Subcutaneous adipose tissue (tissue), 4 donors: ENCODE data around the gene FH. TPM values are rescaled to one million over a fixed set of nuclear protein-coding genes. Genes with fewer than 3 reads are reported as not detected.

Source experiments
- total RNA-seq, 4 donors: library from RNA; depleted of rRNA; stranded (reverse); fragments of >200 nt; gene quantifications; one replicate each; pipeline ENCODE4 v1.1.0, GENCODE V29; 2016
- TF ChIP-seq, protein P1 (sequence below): fragments of 450-650 bp; IDR thresholded peaks from one replicate; pipeline ENCODE4 v1.5.1; 2016; ENCODE audit warnings: low read depth, mild to moderate bottlenecking, control low read depth, antibody characterized with exemption, moderate library complexity

Gene FH
- total RNA-seq, 4 donors from 2014 or later, result 36.9 to 56.3 (median 45.2) TPM

DNA sequence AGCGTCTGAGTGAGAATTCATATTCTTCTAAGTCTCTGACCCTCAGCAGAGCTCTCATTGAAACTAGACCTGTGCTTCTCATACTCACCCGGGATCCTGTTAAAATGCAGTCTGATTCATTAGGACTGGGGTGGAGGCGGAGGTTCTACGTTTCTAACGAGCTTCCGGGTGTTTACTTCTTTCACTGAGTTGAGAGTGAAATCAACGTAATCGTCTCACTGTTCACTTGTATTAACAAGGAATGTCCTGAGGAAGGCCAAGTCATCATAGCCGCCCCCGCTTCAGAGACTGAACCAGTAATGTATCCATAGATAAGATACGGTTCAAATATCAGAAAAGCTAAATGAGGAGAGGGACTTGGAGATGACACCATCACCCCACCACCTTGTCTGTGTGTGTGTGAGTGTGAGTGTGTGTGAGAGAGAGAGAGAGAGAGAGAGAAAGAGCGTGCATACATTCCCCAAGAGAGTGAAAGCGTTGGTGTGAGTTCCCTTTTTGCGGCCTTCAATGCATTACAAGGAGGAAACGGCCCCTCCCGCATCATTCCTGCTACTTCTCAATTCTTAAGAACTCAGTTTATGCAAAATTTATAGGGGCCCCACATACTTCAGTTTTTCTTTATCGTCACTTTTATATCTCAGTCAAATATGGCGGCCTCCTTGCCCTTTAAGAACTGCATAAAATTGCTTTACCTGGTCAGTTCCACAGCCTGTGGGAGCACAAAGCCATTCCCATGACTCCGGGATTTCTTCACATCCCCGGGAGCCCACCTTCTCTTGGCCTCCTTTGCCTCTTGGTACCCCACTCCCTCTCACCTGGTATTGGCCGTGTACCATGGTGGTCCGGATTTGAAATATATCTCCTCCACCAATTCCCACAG is 32.4 kb upstream of the FH start:
- TF ChIP-seq, protein P1, sequence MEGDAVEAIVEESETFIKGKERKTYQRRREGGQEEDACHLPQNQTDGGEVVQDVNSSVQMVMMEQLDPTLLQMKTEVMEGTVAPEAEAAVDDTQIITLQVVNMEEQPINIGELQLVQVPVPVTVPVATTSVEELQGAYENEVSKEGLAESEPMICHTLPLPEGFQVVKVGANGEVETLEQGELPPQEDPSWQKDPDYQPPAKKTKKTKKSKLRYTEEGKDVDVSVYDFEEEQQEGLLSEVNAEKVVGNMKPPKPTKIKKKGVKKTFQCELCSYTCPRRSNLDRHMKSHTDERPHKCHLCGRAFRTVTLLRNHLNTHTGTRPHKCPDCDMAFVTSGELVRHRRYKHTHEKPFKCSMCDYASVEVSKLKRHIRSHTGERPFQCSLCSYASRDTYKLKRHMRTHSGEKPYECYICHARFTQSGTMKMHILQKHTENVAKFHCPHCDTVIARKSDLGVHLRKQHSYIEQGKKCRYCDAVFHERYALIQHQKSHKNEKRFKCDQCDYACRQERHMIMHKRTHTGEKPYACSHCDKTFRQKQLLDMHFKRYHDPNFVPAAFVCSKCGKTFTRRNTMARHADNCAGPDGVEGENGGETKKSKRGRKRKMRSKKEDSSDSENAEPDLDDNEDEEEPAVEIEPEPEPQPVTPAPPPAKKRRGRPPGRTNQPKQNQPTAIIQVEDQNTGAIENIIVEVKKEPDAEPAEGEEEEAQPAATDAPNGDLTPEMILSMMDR, result no peak

DNA sequence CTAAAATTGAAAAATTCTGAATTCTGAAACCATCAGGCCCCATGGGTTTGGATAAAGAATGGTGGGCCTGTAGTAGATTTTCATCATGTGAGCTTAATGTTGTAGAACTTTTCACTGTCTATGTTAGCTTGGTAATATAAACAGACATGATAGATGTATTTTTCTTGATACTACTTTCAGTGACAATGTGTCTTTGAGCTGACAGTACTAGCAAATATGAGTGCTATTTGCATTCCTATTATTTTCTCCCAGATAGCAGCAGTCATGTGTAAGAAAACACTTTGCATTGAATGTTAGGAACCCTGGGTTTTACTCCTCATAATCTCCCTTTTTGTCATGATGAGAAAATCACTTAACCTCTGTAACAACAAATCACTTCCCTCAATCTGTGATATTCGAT is 30.8 kb upstream of the FH start:
- TF ChIP-seq, protein P1, result no peak

DNA sequence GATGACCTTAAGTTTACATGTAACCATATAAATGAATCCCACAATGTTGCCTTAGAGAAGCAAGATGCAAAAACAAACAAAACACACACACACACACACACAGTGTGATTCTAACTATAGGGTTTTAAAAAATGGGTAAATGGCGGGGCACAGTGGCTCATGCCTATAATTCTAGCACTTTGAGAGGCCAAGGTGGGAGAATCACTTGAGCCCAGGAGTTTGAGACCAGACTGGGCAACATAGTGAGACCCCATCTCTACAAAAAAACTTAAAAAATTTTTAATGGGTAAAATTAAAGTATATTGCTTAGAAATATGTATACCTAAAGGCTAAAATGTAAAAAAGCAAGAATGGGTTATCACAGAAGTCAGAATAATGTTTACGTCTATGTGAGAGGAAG is 28.5 kb upstream of the FH start:
- TF ChIP-seq, protein P1, result no peak

DNA sequence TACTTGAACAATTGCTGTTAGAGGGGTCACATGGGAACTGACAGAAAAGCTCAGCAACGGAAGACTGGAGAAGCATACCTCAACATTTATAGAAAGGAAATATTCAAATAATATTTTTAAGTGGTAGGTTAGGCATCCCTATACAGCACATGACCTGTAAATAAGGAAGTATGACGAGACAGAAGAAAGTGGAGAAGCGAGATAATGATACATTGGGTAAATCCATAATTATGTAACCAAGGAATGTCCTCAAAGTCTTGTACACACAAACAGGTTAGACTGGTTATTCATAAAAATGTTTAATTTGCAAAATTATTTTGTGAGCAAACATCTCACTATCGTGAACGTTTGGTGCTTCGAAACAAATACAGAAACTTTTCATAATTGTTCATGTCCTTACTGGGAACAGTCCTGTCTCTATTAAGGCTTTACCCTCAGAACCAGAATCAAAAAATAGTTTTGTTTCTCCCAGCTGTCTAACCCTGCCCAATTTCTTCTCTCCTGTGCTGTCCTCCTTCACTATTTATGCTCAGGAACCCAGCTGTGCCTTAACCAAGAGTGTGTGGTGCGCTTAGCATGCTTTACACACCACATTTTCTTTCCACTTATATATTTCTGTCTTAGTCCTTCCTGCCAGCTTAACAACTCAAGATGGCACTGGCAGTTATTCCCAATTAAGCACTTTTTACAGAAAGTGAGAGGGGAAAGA is 22.8 kb upstream of the FH start:
- TF ChIP-seq, protein P1, result no peak

DNA sequence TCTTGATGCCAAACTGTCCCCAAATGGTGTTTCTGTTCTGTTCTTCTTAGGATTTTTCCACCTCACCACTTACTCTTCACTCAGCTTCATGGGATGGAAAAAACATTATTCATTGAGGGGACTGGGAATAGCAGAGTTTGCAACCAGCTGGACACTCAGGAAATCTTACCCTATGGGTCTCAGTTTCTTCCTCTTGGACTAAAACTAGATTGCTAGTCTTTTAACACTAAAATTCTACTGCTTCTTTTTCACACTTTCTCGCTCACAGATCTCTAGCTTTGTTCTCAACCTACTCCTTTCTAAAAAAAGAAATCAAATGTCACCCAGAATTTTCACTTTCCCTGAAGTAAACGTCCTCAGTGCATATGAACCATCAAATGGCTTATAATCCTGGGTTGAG is 17.4 kb upstream of the FH start:
- TF ChIP-seq, protein P1, result no peak

DNA sequence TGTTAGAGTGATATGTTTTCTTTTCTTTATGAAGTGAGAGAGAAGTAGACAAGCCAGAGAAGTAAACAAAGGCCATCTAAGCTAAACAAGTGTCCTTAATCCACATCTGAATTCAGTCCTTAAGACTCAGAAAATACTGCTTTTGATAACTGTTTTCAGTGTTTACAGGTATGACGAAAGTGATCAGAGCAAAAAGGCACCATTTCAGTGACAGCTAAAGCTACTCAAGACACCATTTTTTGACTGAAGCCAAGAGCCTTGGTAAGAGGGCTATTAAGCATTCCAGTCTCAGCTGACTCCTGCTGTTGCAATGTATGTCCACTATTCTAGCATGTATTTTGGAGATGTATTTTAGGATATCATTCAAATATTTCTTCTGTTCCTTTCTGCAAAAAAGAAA is 16.7 kb upstream of the FH start:
- TF ChIP-seq, protein P1, result no peak

DNA sequence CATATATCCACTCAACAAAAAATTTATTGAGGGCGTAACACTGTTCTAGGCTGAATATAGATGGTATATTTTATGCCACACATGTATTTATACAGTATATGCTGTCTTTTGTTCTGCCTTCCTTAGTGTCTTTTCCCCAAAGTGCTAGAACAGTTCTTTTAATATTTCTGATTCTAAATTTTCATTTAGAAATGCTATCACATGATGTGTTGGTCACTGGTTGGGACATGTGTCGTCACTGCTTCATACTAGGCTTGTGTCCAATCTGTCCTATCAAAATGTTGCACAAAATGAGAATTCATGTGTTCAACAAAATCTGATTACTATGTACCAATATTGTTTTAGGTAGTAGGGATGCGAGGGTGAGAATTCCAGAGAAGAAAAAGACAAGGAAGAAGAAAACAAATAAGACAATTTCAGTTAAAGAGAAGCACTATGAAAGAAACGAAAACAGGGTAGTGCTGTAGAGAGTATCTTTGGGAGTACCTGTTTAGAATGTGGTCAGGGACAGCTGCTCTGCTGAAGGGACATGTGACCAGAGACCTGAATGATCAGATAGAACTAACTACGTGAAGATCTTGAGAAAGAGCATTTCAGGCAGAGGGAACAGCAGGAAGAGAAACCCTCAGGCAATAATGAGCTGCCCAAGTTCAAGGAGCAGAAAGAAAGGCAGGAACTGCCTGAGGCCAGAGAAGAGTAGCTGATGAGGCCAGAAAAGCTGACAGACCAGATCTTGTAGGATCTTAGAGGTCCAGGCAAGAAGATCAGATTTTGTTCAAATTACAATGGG is 14.0 kb upstream of the FH start:
- TF ChIP-seq, protein P1, result no peak
